Stimulated activated CD8-positive, alpha-beta memory T cell treated with anti-CD3 and anti-CD28 coated beads, Interleukin-7, amount 100 ng/mL, for 4 hours (primary cell): ENCODE data around the gene UQCRHL.
"Not testable (repeated sequence)": the region's sequence is repeated elsewhere in the genome, so short reads cannot be mapped to it uniquely, and the experiment has no call there.

Source experiments
- DNase-seq, 2 donors: peaks; one replicate each; pipeline ENCODE4 v3.0.0-alpha.2; 2020; ENCODE audit warnings: low read depth in 2 of 2

Gene UQCRHL

GRCh38 chr1:15835741-15836510 is 28.5 kb upstream of the UQCRHL start:
- peak; percentile 99 to 100 for DNase-seq

- DNase-seq = no peak
Measured at GRCh38 chr1:15835205-15835740, 27.8 kb upstream of the UQCRHL start.

- peak; percentile 81 to 89 for DNase-seq
Measured at GRCh38 chr1:15834406-15835204, 27.2 kb upstream of the UQCRHL start.

DNA sequence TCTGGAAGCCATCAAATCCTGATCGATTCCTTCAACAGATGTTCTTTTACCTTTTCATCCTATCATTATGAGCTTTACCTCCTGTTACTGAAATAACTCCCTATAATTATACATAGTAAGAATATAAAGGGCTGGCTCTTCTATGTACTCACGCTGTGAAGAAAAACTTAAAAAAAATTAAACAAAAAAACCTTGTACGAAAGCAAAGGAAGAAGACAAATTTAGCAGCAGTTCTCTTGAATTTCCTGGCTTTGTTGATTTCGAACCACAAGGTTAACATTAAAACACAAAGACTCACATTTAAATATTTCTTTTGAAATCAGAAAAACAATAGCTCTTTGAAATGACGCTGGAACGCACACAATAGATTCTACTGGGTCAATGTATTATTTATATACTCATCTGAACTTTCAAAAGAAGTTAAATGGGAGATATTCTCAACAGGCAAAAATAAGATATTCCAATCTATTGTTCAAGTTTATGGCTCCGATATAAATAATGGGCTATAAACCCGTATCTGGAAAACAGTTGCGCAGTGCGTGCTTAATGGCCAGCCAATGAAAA is 26.5 kb upstream of the UQCRHL start:
- no peak for DNase-seq

- DNase-seq = peak; percentile 20 to 34
Measured at GRCh38 chr1:15833069-15833679, 25.7 kb upstream of the UQCRHL start.

- no peak for DNase-seq
Measured at GRCh38 chr1:15830258-15830657, 22.8 kb upstream of the UQCRHL start.

DNA sequence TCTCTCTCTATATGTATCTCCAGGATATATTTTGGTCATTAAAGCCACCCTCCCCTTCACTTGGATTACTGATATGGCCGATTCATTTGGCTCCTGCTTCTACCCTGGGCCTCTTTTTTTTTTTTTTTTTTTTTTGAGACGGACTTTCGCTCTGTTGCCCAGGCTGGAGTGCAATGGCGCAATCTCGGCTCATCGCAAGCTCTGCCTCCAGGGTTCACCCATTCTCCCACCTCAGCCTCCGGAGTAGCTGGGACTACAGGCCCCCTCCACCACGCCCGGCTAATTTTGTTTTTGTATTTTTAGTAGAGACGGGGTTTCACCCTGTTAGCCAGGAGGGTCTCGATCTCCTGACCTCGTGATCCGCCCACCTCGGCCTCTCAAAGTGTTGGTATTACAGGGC is 21.5 kb upstream of the UQCRHL start:
- DNase-seq = not testable (repeated sequence)

- DNase-seq = not testable (repeated sequence)
Measured at GRCh38 chr1:15827567-15827966, 20.1 kb upstream of the UQCRHL start.

- no peak for DNase-seq
Measured at GRCh38 chr1:15826810-15827507, 19.5 kb upstream of the UQCRHL start.

DNA sequence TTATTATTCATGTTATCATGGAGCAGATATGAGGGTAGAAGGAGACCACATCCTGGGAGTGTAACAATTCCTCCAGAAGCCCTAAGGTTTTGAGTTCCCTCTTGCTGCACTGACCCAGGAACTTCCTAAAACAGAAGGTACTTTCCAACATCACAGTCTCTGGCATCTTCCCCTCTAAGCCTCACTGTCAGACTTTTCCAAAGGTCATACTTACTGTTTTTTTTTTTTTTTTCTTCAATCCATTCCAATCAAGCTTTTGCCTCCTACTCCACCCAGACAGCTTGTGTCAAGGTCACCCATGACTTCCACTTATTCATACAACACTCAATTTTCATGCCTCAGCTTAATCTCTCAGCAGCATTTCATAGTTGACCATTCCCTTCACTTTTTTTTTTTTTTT is 18.4 kb upstream of the UQCRHL start:
- no peak for DNase-seq

- no peak for DNase-seq
Measured at GRCh38 chr1:15820478-15820877, 13.0 kb upstream of the UQCRHL start.

- DNase-seq = no peak
Measured at GRCh38 chr1:15816674-15817073, 9.2 kb upstream of the UQCRHL start.

DNA sequence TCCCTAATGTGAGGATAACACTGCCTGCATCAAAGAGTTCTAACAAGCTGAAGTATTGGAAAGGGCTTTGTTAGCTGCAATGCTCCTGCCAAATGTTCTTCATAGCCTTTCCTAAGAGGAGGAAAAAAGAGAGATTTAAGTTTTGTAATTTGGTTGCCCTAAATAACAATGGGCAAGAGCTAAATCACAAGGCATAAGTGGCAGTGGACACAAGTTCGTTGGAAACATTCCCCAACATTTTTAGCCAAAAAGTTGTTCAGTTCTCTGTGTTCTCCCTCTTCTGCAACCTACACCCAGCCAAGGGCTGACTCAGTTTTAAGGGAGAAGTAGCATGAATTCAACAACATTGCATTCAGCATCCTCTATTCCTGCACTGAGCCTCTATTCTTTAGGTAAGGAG is 2.6 kb upstream of the UQCRHL start:
- no peak for DNase-seq

DNA sequence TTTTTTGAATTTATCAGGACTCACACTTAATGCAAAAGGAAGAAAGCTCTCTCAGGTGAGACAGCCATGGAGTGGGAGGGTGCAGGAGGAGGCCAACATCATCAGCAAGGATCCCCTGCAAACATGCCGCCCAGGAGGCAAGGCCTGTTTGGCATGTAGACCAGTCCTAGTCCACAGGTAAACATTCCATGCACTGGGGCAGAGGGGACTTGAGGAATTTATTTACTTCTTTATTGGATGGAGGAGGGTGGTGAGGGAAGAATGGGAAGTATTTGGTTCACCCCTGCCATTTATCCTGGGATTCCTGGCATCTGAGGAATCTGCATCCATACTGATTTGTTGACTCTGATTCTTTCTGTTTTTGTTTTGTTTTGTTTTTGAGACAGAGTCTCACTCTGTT is 1.5 kb upstream of the UQCRHL start:
- DNase-seq = no peak

- DNase-seq = no peak
Measured at GRCh38 chr1:15807121-15807520, 328 bp downstream of the UQCRHL start.

- no peak for DNase-seq
Measured at GRCh38 chr1:15804060-15804459, 3.4 kb downstream of the UQCRHL start.

DNA sequence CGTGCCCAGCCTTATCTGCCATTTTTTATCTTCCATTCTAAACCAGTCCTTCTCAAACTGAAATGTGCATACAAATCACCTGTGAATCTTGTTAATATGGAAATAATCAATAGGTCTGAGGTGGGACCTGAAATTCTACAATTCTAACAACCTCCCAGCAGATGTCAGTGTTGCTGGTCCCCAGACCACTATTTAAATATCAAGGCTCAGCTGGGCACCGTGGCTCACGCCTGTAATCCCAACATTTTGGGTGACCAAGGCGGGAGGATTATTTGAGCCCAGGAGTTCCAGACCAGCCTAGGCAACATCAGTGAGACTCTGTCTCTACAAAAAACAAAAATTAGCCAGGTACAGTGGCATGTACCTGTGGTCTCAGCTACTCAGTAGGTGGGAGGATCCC is 4.1 kb downstream of the UQCRHL start:
- DNase-seq = no peak

DNA sequence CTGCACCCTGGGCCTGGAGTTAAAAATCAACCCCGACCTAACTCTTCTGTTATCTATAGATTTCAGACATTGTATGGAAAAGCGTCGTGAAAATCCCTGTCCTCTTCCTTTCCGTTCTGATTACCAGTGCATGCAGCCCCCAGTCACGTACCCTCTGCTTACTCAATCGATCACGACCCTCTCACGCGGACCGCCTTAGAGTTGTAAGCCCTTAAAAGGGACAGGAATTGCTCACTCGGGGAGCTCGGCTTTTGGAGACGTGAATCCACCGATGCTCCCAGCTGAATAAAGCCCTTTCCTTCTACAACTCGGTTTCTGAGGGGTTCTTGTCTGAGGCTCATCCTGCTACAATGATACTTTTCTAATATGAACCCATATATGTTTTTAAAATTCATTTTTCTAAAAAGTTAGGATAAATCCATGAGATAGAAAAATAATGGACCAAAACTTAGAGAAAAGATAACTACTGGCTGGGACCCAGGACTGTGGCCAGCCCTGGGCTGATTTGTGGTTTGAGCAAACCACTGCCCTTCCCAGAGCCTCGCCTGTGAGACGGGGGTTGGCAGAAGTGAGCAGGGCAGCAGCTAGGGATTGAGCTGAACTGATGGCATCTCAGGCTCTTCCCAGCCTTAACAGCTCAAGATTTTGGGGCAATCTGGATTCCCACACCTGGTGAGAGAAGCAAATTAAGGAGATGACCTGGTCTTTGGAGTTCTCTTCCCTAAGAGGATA is 5.0 kb downstream of the UQCRHL start:
- DNase-seq = no peak

DNA sequence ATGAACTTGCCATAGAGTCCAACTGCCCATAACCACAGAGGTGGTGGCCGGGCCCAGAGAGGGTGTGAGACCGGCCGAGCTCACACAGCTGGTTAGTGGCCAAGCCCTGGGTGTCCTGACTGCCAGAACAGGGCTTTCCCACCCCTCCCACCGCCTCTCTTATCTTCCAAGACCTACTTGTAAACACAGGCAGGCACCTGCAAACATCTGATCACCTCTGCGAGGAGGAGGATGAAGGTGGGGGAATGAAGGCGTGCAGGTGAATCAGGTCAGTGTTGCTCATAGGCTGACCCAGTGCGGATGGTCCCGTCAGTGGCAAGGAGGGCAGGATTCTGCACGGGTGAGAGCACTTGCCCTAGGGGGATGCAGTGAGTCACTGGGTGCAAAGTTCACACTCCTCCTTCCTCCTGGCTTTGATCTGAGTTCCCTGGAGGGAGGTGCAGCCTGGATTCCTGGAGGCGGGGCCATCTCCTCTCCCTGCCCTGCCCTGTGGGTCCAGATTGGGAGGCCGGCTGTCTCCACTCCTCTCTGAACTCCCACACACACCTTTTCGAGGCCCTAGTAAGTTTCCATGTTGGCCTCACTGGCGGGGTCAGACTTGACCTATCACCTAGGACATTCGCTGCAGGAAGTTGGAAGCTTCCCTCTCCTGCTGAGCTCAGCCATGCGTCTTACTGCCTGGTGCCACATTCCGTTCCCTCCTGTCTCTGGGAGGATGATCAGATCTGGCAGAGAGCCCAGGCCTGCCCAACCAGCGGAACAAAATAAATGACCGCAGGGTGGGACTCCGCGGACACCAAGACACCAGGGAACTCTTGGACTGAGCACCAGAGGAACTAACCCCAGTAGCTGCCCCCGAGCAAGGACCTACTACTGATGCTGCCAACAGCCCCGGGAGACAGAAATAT is 7.3 kb downstream of the UQCRHL start:
- no peak for DNase-seq
